Ramos (cell line): ENCODE data around the gene CNTNAP5.

ENCODE experiments used
- in situ Hi-C: fragments of 300-500 bp; cut with MboI; formaldehyde crosslinking; loops from one replicate; pipeline ENCODE4 v1.14.3; 2022; ENCODE audit warnings: low sequenced_read_pairs; ENCODE audit not compliant: unreplicated experiment

The CNTNAP5 gene

DNA sequence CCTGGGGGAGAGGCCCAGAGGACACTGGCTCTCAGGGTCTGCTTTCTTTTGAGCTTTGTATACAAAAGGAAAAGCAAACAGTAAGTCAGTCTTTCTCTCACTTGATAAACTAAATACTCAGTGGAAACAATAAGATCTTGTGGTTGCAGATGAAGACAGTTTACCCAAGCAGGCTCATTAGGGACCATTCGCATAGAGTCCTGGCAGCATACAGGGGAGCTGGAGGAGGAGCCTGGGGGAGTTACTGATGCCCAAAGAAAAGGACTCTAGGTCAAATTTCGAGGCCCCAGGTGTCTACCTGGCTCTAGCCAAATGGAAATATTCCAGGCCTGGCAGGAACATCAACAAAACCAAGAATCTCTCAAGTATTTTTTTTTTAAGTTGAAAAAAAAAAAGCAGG lies 225.3 kb downstream of the CNTNAP5 start:
- in situ Hi-C loops = no loop called here

DNA sequence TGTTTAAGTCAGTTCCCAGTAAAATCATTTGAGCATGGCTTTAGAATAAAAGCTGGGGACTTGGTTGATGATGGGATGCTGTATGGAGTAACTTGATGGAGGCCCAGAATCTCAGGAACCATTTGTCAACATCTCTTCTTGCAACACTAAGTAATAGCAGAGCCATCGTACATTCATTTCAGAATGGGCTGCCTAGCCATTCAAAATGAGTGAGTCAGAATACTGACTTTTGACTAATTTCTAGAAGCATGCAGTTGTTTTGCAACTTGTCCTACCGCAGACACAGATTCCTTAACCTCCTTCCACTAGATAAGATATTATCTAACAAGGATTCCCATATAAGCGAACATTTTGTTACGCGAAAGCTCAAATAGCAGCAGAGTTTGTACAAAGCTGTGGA lies 229.5 kb downstream of the CNTNAP5 start:
- in situ Hi-C loops = no loop called here

DNA sequence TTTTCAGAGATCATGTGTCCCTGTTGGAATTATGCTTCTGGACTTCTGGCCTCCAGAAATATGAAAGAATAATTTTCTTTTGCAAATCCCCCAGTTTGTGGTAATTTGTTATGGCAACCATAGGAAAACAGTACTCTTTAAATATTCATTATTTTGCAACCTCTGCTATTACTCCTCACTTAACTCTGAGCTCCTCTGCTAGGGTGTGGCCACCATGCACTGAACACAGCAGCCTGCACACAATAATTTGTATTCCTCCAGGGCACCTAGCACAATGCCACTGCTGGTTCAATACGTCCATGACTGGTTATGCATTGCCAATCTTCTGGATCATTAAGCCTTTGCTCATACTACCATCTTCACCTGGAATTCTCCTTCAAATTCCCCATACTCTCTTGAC lies 232.0 kb downstream of the CNTNAP5 start:
- in situ Hi-C loops = no loop called here

DNA sequence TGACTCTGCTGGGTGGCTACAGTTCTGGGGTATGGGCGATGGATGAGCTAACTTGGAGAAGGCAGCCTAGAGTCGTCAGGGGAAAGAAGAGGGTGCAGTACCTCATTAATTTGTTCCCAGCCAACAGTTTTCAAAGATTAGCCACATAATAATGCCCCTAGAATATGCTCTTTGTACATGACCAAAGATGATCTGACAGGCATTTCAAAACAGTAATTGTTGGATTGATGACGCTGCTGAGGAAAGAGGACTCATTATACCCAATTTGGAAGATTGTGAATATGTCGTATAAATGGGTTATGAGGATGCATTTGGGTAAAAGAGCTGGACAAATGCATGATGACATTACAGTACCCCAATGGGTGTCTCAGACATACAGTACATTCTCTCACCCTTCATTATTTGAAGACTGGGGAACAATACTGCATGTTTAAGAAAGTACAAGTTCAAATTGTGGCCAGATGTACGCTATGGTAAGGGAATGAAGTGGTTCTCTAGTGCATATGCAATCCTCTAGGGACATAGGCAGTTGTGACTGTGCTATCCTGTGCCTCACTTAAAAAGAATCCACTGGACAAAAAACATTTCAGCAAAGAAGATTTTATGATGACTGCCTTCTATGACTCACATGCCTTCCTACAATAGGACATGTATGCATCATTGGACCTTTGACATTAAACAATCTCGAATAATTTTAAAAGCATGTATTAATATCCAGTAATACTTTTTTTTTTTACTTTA lies 233.2 kb downstream of the CNTNAP5 start:
- in situ Hi-C loops = no loop called here

DNA sequence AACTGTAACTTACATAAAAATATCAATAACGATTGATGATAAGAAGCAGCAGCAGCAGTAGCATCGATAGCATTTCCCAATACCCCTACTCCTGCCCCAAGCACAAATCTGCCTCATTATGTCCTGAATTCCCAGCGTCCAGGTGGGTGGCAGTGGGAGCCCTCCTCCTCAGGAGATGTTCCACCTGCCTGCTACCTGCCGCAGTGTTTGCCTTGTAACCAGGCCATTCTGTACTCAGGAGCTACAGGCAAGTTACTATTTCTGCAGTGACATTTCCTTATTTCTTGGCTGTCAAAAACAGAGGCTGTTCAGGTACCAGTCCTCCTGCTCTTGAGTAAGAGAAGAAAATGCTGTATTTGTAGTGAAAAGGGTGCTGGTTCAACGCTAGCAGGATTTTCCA lies 236.4 kb downstream of the CNTNAP5 start:
- in situ Hi-C loops = no loop called here

DNA sequence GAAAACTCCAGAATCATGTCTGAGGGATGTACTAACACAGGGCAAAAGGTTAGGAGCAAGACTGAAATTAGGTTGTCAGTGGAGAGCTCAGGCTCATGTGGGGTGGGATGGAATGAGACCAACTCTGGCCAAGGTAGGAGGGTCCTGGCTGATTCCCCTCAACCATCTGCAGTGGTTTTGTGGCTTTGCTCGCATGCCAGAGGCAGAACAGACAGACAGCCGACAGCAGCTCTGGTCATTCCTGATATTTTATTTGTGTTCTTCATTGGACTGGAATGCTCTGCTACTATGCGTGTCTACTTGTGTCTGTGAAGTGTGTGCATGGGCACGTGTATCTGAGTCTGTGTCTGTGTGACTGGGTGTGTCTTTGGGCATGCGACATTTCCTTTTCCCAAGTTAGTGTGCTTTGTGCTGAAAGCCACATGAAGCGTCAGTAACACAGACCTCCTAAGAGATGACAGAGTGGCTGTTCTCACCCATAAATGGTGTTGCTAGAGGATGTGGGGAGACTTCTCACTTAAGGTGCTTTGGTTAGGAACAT lies 239.5 kb downstream of the CNTNAP5 start:
- in situ Hi-C loops = no loop called here

DNA sequence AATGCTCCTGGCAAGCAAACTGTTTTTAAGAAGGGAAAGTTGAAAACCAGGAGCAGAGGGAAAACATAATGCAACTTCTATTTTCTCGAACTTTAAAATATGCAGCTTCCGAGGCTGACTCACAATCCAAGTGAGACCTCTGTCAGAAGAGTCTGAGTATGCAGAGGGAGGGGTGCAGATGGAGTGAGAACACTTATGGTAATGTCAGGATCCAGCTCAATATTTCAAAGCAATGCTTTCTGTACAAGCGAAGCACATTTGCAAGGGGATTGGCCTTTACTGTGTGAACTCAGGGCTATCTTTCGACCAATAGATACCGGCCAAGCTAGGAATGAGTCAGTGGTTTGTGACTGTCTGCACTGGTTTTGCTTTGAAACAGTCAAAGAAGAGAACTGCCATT lies 242.7 kb downstream of the CNTNAP5 start:
- in situ Hi-C loops = no loop called here

DNA sequence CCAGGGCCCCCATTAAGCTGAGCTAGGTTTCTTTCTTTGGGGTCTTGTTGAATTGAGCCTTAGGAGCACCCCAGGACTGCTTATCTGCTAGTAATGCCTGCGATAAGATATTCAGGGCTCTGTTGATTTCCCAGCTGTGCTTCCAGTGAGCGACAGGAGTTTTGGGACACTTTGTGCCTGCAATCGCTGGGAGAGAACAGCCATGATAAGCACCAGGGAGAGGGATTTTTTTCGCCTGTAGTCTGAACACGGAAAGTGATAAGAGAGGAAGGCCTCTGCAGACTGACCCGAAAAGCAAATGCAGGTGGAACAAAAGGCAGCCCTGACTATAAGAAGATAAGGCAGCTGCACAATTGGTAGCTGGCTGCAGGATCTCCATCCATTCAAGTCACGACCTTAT lies 244.3 kb downstream of the CNTNAP5 start:
- in situ Hi-C loops = no loop called here

DNA sequence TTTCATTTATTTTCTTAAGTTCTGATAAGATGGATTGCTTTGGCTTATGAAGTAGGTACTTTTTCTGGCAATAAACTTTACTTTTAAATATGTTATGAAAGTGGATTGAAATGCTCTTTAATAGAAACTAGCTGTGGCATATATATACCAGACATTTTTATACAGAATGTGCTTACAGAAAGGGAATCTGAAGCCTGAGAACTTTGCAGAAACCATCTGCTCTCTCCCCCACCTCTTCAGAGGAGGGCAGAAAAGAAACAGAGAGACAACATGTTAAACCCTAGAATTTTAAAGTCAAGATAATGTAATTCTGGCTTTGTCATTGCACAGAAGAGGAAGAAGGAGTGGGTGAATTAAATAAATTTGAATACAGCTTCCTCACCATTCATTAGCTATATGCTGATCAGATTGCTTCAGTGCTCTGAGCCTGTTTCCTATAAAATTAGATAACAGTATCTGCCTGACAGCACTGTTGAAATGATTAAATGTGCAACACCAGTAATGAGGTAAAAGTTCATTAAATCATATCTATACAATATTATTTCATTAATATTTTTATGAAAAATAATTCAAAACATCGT lies 247.3 kb downstream of the CNTNAP5 start:
- in situ Hi-C loops = no loop called here

DNA sequence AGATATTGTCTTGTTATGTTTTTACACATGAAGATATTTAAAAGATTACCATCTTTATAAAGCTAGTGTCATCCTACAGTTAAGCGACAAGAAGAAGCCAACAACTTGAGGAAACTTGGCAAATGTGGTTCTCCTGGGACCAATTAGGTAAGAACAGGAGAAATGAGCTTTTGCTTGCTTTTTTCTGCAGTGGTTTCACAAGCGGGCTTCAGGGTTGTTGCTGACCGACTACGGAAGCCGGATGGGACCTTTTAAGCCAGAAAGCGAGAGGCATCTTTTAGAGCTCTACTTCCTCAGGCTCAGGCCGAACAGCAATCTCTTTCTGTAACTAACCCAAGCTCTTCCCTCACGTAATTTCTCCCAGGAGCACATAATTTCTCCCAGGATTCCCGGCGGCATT lies 256.5 kb downstream of the CNTNAP5 start:
- in situ Hi-C loops = no loop called here

DNA sequence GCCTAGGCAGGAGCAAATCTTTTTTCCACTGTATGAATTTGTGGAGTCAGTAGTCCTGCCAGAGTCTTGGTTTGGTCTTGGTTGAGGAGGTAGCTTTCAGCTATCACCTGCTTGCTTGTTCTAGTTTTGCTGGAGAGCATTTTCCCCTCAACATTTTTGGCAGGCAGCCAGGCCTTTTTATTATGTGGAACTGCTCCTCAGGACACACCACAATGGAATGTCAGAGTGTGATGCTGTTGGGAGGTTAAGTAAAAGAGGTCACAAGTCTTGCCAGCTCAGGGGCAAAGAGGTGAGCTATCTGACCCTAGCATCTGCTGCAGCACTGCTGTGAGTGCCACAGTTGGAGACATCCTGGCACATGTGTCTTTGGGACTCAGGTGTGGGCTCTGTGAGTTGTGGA lies 258.0 kb downstream of the CNTNAP5 start:
- in situ Hi-C loops = no loop called here

DNA sequence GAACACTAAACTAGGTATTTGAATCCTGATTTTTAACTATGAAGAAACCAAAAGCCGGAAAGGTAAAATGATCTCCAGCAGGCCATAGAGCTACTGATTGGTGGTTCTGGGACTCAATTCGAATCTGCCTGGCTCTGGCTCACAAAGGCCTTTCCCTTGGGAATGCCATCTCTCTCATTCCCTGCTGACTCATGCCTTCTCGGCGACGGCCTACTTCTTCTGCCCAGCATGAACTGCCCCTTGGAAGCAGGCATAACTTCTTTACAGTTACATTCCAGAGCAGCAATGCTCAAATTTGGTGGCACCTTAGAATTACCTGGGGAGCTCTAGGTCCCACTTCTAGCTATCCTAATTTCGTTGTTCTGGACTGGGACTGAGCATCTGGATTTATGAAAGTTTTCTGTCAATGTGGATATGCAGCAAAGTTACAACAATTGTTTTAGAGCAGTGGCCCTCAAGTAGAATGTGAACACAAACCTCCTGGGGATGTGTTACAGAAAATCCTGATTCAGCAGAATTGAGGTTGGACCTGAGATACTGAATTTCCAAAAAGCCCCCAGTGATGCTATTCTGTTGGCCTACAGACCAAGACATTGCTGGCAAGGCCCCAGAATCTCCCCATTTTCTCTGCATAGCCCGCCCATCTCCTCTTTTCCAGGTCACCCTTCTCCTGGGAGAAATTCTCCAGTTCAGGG lies 261.1 kb downstream of the CNTNAP5 start:
- in situ Hi-C loops = no loop called here

DNA sequence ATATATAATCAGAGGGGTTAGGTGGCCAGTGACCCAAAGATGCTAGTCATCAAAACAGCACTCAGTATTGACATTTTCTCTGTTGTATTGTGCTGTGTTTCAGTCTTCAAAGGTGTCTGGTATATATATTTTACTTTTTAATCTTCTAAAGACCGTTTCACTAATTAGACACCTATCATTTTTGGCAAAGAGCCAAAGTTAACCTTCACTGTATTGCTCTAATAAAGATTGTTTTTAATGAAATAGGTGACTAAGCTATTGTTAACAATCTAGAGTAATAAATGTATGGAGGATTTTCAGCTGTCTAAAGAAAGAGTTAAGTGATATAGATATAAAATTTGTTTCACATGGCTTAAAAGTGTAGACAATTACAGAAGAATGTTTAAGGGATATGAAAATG lies 264.0 kb downstream of the CNTNAP5 start:
- in situ Hi-C loops = no loop called here

DNA sequence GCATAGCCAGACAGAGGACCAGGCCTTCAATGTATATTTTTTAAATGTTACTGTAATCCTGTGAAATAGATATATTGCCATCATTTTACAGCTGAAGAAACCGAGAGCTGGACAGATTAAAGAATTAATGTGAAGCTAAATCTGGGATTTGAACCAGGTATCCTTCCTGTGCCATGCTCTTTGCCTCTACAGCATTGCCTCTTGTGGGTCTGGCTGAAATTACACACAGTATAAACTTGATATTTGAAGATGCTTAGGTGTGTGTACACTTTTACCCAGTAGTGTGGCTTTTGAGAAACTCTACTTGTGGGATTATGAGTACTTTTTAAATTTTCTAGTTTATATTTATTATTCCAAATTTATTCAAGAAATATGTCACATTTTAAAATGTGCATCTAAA lies 264.5 kb downstream of the CNTNAP5 start:
- in situ Hi-C loops = no loop called here

DNA sequence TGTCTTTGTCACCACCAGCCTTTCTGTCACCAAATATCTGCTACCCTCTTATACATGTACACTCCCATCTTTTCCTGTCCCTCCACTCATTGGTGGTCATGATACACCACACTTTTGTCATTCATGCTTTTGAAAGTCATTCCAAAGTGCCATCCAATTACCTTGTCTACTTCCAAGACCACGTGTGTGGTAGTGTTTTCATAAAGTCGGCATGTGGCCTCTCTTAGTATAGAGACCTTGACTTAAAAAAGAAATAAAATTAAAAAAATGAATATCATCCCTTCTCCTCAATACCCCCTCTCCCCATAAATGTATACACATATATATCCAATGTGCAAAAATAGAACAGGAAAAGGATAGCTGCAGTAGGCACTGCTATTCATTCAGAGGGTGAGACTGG lies 271.4 kb downstream of the CNTNAP5 start:
- in situ Hi-C loops = no loop called here

DNA sequence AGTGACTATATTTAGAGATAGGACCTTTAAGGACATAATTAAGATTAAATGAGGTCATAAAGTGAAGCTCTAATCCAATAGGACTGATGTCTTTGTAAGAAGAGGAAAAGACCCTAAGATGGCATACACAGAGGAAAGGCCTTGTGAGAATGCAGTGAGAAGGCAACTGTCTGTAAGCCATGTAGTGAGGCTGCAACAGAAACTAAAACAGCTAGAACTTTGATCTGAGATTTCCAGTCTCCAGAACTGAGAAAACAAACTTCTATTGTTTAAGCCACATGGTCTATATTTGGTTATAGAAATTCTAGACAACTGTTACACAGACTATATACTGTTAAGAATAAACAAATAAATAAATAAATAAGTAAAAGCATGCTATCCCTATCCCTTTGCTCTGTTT lies 276.8 kb downstream of the CNTNAP5 start:
- in situ Hi-C loops = no loop called here

DNA sequence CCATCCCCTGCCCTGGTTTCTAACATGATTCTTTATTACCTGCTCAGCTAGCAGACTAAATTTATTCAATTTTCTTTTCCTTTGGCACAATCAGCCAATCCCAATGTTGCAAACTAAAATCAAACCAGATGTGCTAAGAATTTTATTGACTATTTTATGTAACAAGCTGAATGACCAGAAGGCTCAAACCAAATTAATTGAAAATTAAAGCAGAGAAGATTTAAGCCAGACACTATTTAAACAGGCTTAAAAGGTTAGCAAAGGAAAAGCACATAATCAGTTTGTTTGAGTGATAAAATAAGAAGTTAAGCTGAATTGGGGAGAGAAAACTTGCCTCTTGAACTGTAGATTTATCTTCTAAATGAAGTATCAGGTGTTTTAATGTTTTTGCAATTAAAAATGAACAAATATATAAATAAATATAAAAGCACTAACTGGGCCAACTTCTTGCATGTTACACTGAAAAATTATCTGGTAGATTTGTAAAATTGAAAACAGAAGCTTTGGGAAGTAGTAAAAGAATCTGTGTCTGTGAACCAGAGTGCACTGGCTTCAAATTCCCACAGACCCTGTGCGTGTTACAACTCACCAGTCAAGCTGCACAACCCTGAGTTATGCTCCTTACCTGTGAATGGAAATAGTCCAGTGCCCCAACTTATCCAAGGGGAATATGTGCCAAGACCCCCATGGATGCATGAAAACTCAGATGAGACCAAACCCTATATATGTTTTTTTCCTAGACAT lies 283.4 kb downstream of the CNTNAP5 start:
- in situ Hi-C loops = no loop called here

DNA sequence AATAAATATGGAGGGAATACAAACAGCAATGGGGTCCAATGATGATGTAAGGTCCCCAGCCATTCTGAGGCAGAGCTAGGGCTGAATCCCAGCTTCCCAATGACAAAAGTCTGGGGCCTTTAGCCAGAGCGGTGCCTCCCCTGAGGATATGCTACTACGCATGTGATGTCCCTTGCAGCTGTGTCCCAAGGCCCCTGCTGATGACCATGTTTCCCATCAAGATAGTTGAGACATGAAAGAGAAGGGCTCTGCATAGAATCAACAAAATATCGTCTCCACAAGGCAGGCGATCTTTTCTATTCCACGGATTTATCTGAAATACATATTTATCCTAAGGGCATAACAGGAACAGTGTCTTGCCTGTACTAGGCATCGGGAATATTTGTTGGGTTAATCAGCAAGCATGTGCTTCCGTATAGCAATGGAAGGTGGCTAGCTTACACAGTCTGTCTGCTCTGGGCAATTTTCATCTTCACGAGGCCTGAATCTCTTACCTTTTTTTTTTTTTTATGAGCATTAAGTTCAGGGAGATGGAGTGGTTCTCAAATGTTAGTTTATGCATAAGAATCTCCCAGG lies 284.6 kb downstream of the CNTNAP5 start:
- in situ Hi-C loops = no loop called here

DNA sequence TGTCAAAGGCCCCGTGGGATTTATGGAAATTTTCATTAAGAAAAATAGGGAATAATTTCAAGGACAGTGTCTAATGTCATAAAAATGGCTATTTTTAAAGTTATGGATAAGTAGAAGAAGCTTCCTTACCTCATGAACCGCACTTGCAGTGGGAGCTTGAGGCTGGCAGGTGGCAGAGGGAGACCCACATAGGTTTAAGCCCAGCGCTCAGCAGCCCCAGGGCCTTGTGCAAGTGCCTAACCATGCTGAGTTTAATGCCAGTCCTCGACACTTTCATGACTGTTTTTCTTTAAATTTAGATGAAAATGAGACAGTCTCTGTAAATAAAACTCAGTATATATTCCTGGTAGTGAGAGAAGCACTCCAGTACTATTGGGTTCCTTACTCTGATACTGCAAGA lies 285.6 kb downstream of the CNTNAP5 start:
- in situ Hi-C loops = no loop called here

DNA sequence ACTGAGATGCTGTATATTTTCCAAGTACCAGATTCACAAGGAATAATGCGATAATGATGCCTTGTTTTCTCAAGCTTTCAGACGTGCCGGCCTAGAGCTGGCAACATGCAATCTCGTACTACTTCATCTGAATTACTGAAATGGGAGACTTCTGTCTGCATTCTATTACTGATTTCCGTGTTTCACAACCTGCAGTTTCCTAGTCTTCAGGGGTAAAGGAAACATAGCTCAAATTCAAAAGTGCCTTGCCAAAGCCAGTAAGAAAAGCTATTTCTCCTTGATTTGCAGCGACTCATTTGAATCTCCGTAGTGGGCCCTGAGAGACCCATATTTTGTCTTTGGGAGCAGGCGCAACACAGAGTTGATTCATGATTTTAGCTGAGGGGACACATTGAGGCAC lies 289.0 kb downstream of the CNTNAP5 start:
- in situ Hi-C loops = no loop called here
